ENCODE data around the gene MAGEF1. TPM values are rescaled to one million over a fixed set of nuclear protein-coding genes. Genes with fewer than 3 reads are reported as not detected.

The MAGEF1 gene
- total and polyA plus RNA-seq, 9 of the 15 experiments (the other 6 are each of a cell fraction or from before 2014, with no cell fraction given): 1.5 to 39.1 (median 19.8) TPM

DNA sequence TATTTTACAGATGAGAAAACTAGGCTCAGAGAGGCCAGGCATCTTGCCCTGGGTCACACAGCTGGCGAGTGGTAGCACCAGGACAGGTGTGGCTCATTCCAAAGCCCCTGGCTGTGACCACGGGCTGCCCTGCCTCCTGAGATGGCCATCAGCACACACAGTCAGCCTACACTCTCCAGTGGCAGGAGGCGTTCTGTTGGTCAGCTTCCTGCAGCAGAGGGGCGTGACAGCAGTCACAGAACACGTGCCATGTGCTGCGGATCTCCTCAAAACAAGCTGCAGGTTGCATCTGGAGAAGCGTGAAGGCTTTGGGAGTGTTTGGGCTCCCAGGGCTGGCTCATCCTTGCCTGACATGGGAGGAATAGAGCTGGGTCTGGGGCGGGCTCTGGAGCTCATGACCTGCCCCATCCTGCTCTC lies 43.5 kb upstream of the MAGEF1 start (continued):
- TF ChIP-seq, protein P1, sequence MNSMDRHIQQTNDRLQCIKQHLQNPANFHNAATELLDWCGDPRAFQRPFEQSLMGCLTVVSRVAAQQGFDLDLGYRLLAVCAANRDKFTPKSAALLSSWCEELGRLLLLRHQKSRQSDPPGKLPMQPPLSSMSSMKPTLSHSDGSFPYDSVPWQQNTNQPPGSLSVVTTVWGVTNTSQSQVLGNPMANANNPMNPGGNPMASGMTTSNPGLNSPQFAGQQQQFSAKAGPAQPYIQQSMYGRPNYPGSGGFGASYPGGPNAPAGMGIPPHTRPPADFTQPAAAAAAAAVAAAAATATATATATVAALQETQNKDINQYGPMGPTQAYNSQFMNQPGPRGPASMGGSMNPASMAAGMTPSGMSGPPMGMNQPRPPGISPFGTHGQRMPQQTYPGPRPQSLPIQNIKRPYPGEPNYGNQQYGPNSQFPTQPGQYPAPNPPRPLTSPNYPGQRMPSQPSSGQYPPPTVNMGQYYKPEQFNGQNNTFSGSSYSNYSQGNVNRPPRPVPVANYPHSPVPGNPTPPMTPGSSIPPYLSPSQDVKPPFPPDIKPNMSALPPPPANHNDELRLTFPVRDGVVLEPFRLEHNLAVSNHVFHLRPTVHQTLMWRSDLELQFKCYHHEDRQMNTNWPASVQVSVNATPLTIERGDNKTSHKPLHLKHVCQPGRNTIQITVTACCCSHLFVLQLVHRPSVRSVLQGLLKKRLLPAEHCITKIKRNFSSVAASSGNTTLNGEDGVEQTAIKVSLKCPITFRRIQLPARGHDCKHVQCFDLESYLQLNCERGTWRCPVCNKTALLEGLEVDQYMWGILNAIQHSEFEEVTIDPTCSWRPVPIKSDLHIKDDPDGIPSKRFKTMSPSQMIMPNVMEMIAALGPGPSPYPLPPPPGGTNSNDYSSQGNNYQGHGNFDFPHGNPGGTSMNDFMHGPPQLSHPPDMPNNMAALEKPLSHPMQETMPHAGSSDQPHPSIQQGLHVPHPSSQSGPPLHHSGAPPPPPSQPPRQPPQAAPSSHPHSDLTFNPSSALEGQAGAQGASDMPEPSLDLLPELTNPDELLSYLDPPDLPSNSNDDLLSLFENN (IDR thresholded peaks at IDR 0.05; ENCODE audit: low read depth in 2 of 2, low read length in 2 of 2): no peak
- no peak for TF ChIP-seq SUPT5H (IDR thresholded peaks at IDR 0.05)

GRCh38 chr3:184752361-184752760 lies 40.5 kb upstream of the MAGEF1 start:
- CTCF ChIA-PET (ENCODE audit: low intra/inter-chr PET ratio): no interaction called here

More at GRCh38 chr3:184752361-184752760, 40.5 kb upstream of the MAGEF1 start:
- Histone ChIP-seq H3K36me3 (ENCODE audit: control insufficient read depth, insufficient read depth, low read length) (no peaks in the 10 kb centered on the region), H3K4me1 (replicated peaks in 1 of 2; ENCODE audit: control insufficient read depth in 2 of 2, insufficient read depth in 2 of 2, low read length in 2 of 2) (peaks cover 4 to 23% of the 10 kb centered on the region in 2 experiments; a peak in 4 of 5 replicates), H3K79me2 (ENCODE audit: control insufficient read depth, insufficient read depth, low read length) (no peaks in the 10 kb centered on the region), H3K9ac (ENCODE audit: insufficient read depth in 1 of 2, low read depth in 2 of 2, low read length in 2 of 2) (no peak overlapping the region), H4K20me1 (replicated peaks; ENCODE audit: control insufficient read depth, insufficient read depth, low read length) (no peaks in the 10 kb centered on the region), H3K9me3 (replicated peaks; ENCODE audit: control insufficient read depth, insufficient read depth, low read depth, low read length) (no peaks in the 10 kb centered on the region), H3K4me2 (ENCODE audit: insufficient read depth, low read length) (no peak overlapping the region), H3K27ac (ENCODE audit: extremely low read depth, low read depth, low read length) (no peak overlapping the region), H2AFZ (ENCODE audit: low read depth, low read length) (no peak overlapping the region), H3K4me3 (no peak overlapping the region), H3K27me3 (ENCODE audit: control insufficient read depth in 2 of 2, insufficient read depth in 2 of 2, low read length in 2 of 2) (peaks cover 0 to 3% of the 10 kb centered on the region in 2 experiments; a peak in 2 of 5 replicates), H3K9me1 (ENCODE audit: control insufficient read depth, insufficient read depth, low read length) (peaks cover 3% of the 10 kb centered on the region)
- FAIRE-seq: no peak
- intact Hi-C loops (cut with micrococcal nuclease): no loop called here
- no peak for DNase-seq (ENCODE audit: extremely low read depth in 1 of 4, low spot score in 3 of 4)
- POLR2A ChIA-PET: interaction anchor here (0.6 to 1.6 kb wide), 4 partner anchors 10 to 147 kb away, joined by 3 to 5 read pairs (median 4); no protein-coding TSS in a partner anchor
- TF ChIP-seq, protein P2, sequence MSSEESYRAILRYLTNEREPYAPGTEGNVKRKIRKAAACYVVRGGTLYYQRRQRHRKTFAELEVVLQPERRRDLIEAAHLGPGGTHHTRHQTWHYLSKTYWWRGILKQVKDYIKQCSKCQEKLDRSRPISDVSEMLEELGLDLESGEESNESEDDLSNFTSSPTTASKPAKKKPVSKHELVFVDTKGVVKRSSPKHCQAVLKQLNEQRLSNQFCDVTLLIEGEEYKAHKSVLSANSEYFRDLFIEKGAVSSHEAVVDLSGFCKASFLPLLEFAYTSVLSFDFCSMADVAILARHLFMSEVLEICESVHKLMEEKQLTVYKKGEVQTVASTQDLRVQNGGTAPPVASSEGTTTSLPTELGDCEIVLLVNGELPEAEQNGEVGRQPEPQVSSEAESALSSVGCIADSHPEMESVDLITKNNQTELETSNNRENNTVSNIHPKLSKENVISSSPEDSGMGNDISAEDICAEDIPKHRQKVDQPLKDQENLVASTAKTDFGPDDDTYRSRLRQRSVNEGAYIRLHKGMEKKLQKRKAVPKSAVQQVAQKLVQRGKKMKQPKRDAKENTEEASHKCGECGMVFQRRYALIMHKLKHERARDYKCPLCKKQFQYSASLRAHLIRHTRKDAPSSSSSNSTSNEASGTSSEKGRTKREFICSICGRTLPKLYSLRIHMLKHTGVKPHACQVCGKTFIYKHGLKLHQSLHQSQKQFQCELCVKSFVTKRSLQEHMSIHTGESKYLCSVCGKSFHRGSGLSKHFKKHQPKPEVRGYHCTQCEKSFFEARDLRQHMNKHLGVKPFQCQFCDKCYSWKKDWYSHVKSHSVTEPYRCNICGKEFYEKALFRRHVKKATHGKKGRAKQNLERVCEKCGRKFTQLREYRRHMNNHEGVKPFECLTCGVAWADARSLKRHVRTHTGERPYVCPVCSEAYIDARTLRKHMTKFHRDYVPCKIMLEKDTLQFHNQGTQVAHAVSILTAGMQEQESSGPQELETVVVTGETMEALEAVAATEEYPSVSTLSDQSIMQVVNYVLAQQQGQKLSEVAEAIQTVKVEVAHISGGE (CRISPR knock-in tag; IDR thresholded peaks at IDR 0.05): no peak
- no peak for TF ChIP-seq TCFL5 (CRISPR knock-in tag; conservative IDR thresholded peaks at IDR 0.05)
- in situ Hi-C loops (cut with MboI): no loop called here
- no peak for ATAC-seq
- no TSS peak for BruUV-seq (replicated peaks)
- WGBS (ENCODE audit: insufficient coverage, low coverage, missing lambda C conversion rate): 18% methylated on average over 5 of the region's 5 CpGs
